Natural killer cell (primary cell): ENCODE data around the gene ZNF780B. TPM values are rescaled to one million over a fixed set of nuclear protein-coding genes. Genes with fewer than 3 reads are reported as not detected.

Experiments
- ATAC-seq, 3 donors: fragments of 150-1000 bp in 2 of 3; fragments of 200-7000 bp in 1 of 3; cut with Tn5 transposase; 1 replicate in 1 of 3; 2 replicates in 2 of 3; pipeline ENCODE4 v1.10.0; 2021; ENCODE audit warnings: mild to moderate bottlenecking in 2 of 3, moderate library complexity in 2 of 3
- DNase-seq, 2 donors: peaks; one replicate each; pipeline versions ENCODE4 v3.0.0 to v3.0.0-alpha.2; 2013 to 2021; ENCODE audit warnings: mixed read lengths in 1 of 2
- H3K27ac ChIP-seq: one replicate; pipeline ENCODE4 v1.5.1; 2013; ENCODE audit warnings: mild to moderate bottlenecking, low read length
- H3K27me3 ChIP-seq: one replicate; pipeline ENCODE4 v1.6.1; 2013; ENCODE audit warnings: low read length; ENCODE audit not compliant: control insufficient read depth, insufficient read depth
- H3K36me3 ChIP-seq: one replicate; pipeline ENCODE4 v1.6.1; 2013; ENCODE audit warnings: low read length; ENCODE audit not compliant: control insufficient read depth, insufficient read depth
- H3K4me1 ChIP-seq: one replicate; pipeline ENCODE4 v1.6.1; 2013; ENCODE audit warnings: low read length; ENCODE audit not compliant: control insufficient read depth, insufficient read depth
- H3K4me3 ChIP-seq: one replicate; pipeline ENCODE4 v1.5.1; 2013; ENCODE audit warnings: low read length
- H3K9me3 ChIP-seq: one replicate; pipeline ENCODE4 v1.6.1; 2013; ENCODE audit warnings: low read length; ENCODE audit not compliant: control insufficient read depth, insufficient read depth
- H3K27ac Mint-ChIP-seq, 2 donors: one replicate each; pipeline ENCODE4 v1.8.0; 2022; ENCODE audit warnings: mild to moderate bottlenecking in 2 of 2, mixed read lengths in 2 of 2, moderate library complexity in 1 of 2
- H3K27me3 Mint-ChIP-seq, 2 donors: one replicate each; pipeline ENCODE4 v1.8.0; 2022; ENCODE audit warnings: low read depth in 2 of 2, mixed read lengths in 2 of 2
- H3K36me3 Mint-ChIP-seq: one replicate; pipeline ENCODE4 v1.8.0; 2022; ENCODE audit warnings: mixed read lengths
- H3K4me1 Mint-ChIP-seq, 2 donors: one replicate each; pipeline ENCODE4 v1.8.0; 2022; ENCODE audit warnings: mixed read lengths in 2 of 2
- H3K4me3 Mint-ChIP-seq: one replicate; pipeline ENCODE4 v1.8.0; 2022; ENCODE audit warnings: mild to moderate bottlenecking, moderate library complexity, mixed read lengths
- H3K9me3 Mint-ChIP-seq, 2 donors: one replicate each; pipeline ENCODE4 v1.8.0; 2022; ENCODE audit warnings: mixed read lengths in 2 of 2
- whole genome bisulfite sequencing: methylation state at CpG from one replicate; pipeline ENCODE4 v1.1.7; 2013; ENCODE audit warnings: missing lambda C conversion rate; ENCODE audit not compliant: insufficient coverage; 5-methylcytosine and 5-hydroxymethylcytosine counted together
- intact Hi-C: fragments of 100-400 bp; cut with micrococcal nuclease; formaldehyde crosslinking; loops from one replicate; pipeline ENCODE4 v1.14.2; 2022
- total RNA-seq, 4 donors: library from RNA; stranded (reverse); fragments of 120-200 nt in 1 of 4; gene quantifications; one replicate each; pipeline versions ENCODE4 v1.2.3 to v1.2.4, GENCODE V29; 2013 to 2022
- TF ChIP-seq, protein P1 (sequence below): fragments of 200-600 bp; IDR thresholded peaks from one replicate; pipeline ENCODE4 v1.8.0; 2022; ENCODE audit warnings: antibody characterized with exemption

ZNF780B gene
- total RNA-seq, 3 donors from 2014 or later (not counting 1 experiment from before 2014, with no cell fraction given): 14.1 to 19.2 (median 17.2) TPM

GRCh38 chr19:39995794-39996193, 60.2 kb downstream of the ZNF780B start:
- H3K4me3 Mint-ChIP-seq: peak overlapping the region; percentile 70
- Histone ChIP-seq H3K36me3 (no peaks in the 10 kb centered on the region), H3K27ac (no peak overlapping the region), H3K4me3 (no peak overlapping the region), H3K4me1 (peaks cover 21% of the 10 kb centered on the region), H3K9me3 (peaks cover 7% of the 10 kb centered on the region), H3K27me3 (no peaks in the 10 kb centered on the region)
- TF ChIP-seq, protein P1, sequence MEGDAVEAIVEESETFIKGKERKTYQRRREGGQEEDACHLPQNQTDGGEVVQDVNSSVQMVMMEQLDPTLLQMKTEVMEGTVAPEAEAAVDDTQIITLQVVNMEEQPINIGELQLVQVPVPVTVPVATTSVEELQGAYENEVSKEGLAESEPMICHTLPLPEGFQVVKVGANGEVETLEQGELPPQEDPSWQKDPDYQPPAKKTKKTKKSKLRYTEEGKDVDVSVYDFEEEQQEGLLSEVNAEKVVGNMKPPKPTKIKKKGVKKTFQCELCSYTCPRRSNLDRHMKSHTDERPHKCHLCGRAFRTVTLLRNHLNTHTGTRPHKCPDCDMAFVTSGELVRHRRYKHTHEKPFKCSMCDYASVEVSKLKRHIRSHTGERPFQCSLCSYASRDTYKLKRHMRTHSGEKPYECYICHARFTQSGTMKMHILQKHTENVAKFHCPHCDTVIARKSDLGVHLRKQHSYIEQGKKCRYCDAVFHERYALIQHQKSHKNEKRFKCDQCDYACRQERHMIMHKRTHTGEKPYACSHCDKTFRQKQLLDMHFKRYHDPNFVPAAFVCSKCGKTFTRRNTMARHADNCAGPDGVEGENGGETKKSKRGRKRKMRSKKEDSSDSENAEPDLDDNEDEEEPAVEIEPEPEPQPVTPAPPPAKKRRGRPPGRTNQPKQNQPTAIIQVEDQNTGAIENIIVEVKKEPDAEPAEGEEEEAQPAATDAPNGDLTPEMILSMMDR: no peak
- peaks cover 30 to 34% of the 10 kb centered on the region in 2 donors for H3K4me1 Mint-ChIP-seq
- DNase-seq (no peak), ATAC-seq (no peak)
- no peaks in the 10 kb centered on the region for H3K36me3 Mint-ChIP-seq
- 92% methylated on average over 1 of the region's 1 CpG for WGBS
- intact Hi-C loops: loop anchor here (1.0 to 5.0 kb wide), 4 partner anchors 24 to 472 kb away; partner anchors contain the start of genes BLVRB, PSMC4, SPTBN4 and ZNF780A
- H3K27ac Mint-ChIP-seq: peak overlapping the region; percentile 88 to 91
- H3K27me3 Mint-ChIP-seq: no peaks in the 10 kb centered on the region
- H3K9me3 Mint-ChIP-seq: no peaks in the 10 kb centered on the region

- H3K27me3 ChIP-seq: no peaks in the 10 kb centered on the region
- peaks cover 37 to 45% of the 10 kb centered on the region in 2 donors for H3K4me1 Mint-ChIP-seq
- intact Hi-C loops: no loop called here
Measured at GRCh38 chr19:39994361-39994760, 61.7 kb downstream of the ZNF780B start.

DNA sequence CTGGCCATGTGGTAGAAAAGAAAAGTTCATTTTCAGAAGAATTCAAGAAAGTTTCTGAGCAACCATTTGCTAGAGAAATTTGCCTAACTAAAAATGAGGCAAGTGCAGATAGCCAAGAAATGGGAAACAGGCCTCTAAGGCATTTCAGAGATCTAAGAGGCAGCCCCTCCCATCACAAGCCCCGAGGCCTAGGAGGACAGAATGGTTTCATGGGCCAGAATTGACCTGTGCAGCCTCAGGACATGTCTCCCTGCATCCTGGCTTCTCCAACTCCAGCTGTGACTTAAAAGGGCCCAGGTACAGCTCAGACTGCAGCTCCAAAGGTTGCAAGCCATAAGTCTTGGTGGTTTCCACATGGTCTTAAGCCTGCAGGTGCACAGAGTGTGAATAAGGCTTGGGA, 62.4 kb downstream of the ZNF780B start:
- ATAC-seq (no peak), DNase-seq (no peak)
- Mint-ChIP-seq H3K36me3 (no peaks in the 10 kb centered on the region), H3K27ac (no peak overlapping the region), H3K27me3 (no peaks in the 10 kb centered on the region), H3K9me3 (no peaks in the 10 kb centered on the region), H3K4me1 (peaks cover 37 to 50% of the 10 kb centered on the region in 2 donors), H3K4me3 (no peak overlapping the region)
- intact Hi-C loops: no loop called here
- H3K27me3 ChIP-seq: no peaks in the 10 kb centered on the region
- TF ChIP-seq, protein P1: no peak
- H3K36me3 ChIP-seq: no peaks in the 10 kb centered on the region
- H3K9me3 ChIP-seq: peaks cover 7% of the 10 kb centered on the region
- 100% methylated on average over 1 of the region's 1 CpG for WGBS
- no peak overlapping the region for H3K27ac ChIP-seq
- H3K4me1 ChIP-seq: peaks cover 21% of the 10 kb centered on the region
- H3K4me3 ChIP-seq: no peak overlapping the region

More at GRCh38 chr19:39994361-39994760, 61.7 kb downstream of the ZNF780B start:
- ATAC-seq: no peak
- Mint-ChIP-seq H3K4me3 (no peak overlapping the region), H3K36me3 (no peaks in the 10 kb centered on the region), H3K27ac (peak overlapping the region; percentile 9 to 45), H3K9me3 (no peaks in the 10 kb centered on the region), H3K27me3 (no peaks in the 10 kb centered on the region)
- no peaks in the 10 kb centered on the region for H3K36me3 ChIP-seq
- TF ChIP-seq, protein P1: no peak
- peaks cover 21% of the 10 kb centered on the region for H3K4me1 ChIP-seq
- peaks cover 7% of the 10 kb centered on the region for H3K9me3 ChIP-seq
- DNase-seq: no peak
- no peak overlapping the region for H3K27ac ChIP-seq
- no peak overlapping the region for H3K4me3 ChIP-seq

- no peaks in the 10 kb centered on the region for H3K4me1 ChIP-seq
- WGBS: no CpG with 5 or more reads among the region's 1 CpG
- no peaks in the 10 kb centered on the region for H3K27me3 ChIP-seq
- peaks cover 11 to 25% of the 10 kb centered on the region in 2 donors for H3K4me1 Mint-ChIP-seq
- no peak overlapping the region for H3K27ac ChIP-seq
- peaks cover 7% of the 10 kb centered on the region for H3K36me3 ChIP-seq
- TF ChIP-seq, protein P1: no peak
- peaks cover 2 to 10% of the 10 kb centered on the region in 2 donors for H3K9me3 Mint-ChIP-seq
- no peak overlapping the region for H3K4me3 Mint-ChIP-seq
- intact Hi-C loops: no loop called here
- peaks cover 35% of the 10 kb centered on the region for H3K36me3 Mint-ChIP-seq
- ATAC-seq: no peak
- DNase-seq: no peak
- H3K27me3 Mint-ChIP-seq: no peaks in the 10 kb centered on the region
- H3K4me3 ChIP-seq: no peak overlapping the region
- H3K27ac Mint-ChIP-seq: no peak overlapping the region
- peaks cover 7% of the 10 kb centered on the region for H3K9me3 ChIP-seq
Measured at GRCh38 chr19:39987596-39987995, 68.4 kb downstream of the ZNF780B start.
